ENCODE data around the gene ADAMTS8.

The ADAMTS8 gene

GRCh38 chr11:130436171-130436570 lies 7.8 kb upstream of the ADAMTS8 start:
- no peak for DNase-seq

- DNase-seq, result no peak
Observed at GRCh38 chr11:130435671-130436070, 7.3 kb upstream of the ADAMTS8 start.

GRCh38 chr11:130434521-130435223 lies 6.3 kb upstream of the ADAMTS8 start:
- peak; percentile 87 for DNase-seq

GRCh38 chr11:130433357-130433756 lies 4.9 kb upstream of the ADAMTS8 start:
- no peak for DNase-seq

- DNase-seq, result no peak
Observed at GRCh38 chr11:130431801-130432200, 3.4 kb upstream of the ADAMTS8 start.

GRCh38 chr11:130431331-130431773 lies 2.9 kb upstream of the ADAMTS8 start:
- DNase-seq, result peak; percentile 80

GRCh38 chr11:130429983-130430382 lies 1.6 kb upstream of the ADAMTS8 start:
- no peak for DNase-seq

- DNase-seq, result peak; percentile 14
Observed at GRCh38 chr11:130429120-130429681, 792 bp upstream of the ADAMTS8 start.

- peak; percentile 55 for DNase-seq
Observed at GRCh38 chr11:130427581-130428315, 661 bp downstream of the ADAMTS8 start.

- DNase-seq, result peak; percentile 74
Observed at GRCh38 chr11:130426837-130427341, 1.5 kb downstream of the ADAMTS8 start.

GRCh38 chr11:130426223-130426836 lies 2.1 kb downstream of the ADAMTS8 start:
- no peak for DNase-seq

- no peak for DNase-seq
Observed at GRCh38 chr11:130425156-130425555, 3.3 kb downstream of the ADAMTS8 start.

GRCh38 chr11:130424613-130425140 lies 3.7 kb downstream of the ADAMTS8 start:
- no peak for DNase-seq

GRCh38 chr11:130423541-130424142 lies 4.8 kb downstream of the ADAMTS8 start:
- no peak for DNase-seq

- no peak for DNase-seq
Observed at GRCh38 chr11:130422251-130422995, 6.0 kb downstream of the ADAMTS8 start.

- DNase-seq, result no peak
Observed at GRCh38 chr11:130421697-130422096, 6.7 kb downstream of the ADAMTS8 start.

- no peak for DNase-seq
Observed at GRCh38 chr11:130421199-130421585, 7.2 kb downstream of the ADAMTS8 start.

GRCh38 chr11:130420478-130421198 lies 7.8 kb downstream of the ADAMTS8 start:
- no peak for DNase-seq

- no peak for DNase-seq
Observed at GRCh38 chr11:130418756-130419155, 9.7 kb downstream of the ADAMTS8 start.

GRCh38 chr11:130418210-130418609 lies 10.2 kb downstream of the ADAMTS8 start:
- DNase-seq, result no peak

GRCh38 chr11:130416906-130417305 lies 11.5 kb downstream of the ADAMTS8 start:
- no peak for DNase-seq

Data from NCI-H1105 (cell line).